ENCODE results near the gene ATP9B. TPM values are rescaled to one million over a fixed set of nuclear protein-coding genes. Genes with fewer than 3 reads are reported as not detected.

ATP9B gene
- total RNA-seq, 1 donor from 2014 or later: 52.0 TPM

DNA sequence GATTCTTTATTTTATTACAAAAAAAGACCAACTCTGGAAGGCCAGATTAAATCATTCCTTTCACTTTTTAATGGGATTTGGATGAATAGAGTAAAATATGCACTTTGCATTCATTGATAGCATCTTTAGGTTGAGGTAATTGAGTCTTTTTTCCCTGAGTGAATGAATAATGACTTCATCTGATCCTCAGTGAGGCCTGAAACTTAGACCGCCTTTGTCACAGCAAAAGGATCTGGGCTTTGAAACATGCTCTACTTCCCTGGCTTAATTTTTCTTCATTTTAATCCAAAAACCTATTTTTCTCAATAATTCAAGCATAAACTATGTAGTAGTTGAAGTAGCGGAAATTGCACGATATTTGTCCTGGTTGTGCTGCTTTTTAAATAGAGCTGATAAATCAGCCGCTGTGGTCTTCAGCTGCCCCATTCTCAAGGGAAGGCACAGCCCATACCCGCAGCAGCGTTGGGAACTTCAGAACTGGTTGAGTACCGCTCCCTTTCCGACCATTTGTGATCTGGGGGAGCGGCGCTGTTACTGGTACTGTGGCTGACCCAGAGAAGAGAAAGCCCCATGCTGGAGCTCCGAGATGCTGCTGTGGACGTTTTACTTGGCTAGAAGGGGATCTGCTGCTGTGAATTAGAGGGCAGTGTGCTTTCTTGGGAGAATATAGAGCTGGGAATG, 181.2 kb downstream of the ATP9B start:
- Mint-ChIP-seq H3K4me1 (peaks cover 26% of the 10 kb centered on the region), H3K36me3 (peaks cover 8% of the 10 kb centered on the region), H3K4me3 (no peak overlapping the region), H3K27me3 (ENCODE audit: low read depth) (no peaks in the 10 kb centered on the region), H3K9me3 (no peaks in the 10 kb centered on the region), H3K27ac (peak overlapping the region; percentile 19)
- no peak for DNase-seq (ENCODE audit: low spot score in 2 of 2, unreplicated experiment in 2 of 2)
- TF ChIP-seq, protein P1, sequence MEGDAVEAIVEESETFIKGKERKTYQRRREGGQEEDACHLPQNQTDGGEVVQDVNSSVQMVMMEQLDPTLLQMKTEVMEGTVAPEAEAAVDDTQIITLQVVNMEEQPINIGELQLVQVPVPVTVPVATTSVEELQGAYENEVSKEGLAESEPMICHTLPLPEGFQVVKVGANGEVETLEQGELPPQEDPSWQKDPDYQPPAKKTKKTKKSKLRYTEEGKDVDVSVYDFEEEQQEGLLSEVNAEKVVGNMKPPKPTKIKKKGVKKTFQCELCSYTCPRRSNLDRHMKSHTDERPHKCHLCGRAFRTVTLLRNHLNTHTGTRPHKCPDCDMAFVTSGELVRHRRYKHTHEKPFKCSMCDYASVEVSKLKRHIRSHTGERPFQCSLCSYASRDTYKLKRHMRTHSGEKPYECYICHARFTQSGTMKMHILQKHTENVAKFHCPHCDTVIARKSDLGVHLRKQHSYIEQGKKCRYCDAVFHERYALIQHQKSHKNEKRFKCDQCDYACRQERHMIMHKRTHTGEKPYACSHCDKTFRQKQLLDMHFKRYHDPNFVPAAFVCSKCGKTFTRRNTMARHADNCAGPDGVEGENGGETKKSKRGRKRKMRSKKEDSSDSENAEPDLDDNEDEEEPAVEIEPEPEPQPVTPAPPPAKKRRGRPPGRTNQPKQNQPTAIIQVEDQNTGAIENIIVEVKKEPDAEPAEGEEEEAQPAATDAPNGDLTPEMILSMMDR (IDR thresholded peaks at IDR 0.05; ENCODE audit: unreplicated experiment): no peak

DNA sequence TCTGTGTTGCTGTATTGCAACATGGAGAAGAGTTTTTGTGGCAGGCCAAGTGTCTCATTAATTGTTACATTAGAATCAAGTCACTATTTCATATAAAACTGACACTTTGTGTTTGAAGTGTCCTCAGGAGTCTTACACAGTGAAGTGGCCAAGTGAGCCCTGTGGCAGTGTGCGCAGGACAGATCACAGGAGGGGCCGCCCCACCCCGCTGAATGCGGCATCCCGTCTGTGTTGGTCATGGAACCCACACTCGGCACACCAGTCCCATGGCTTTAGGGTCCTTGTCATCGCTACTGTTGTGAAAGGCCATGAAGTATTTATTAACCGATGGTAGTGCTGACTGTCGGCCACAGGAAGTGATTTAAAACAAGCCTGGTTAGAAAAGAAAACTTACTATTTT, 181.8 kb downstream of the ATP9B start:
- TF ChIP-seq, protein P1 (IDR thresholded peaks at IDR 0.05; ENCODE audit: unreplicated experiment): no peak
- no peak for DNase-seq (ENCODE audit: low spot score in 2 of 2, unreplicated experiment in 2 of 2)
- no peaks in the 10 kb centered on the region for H3K27me3 Mint-ChIP-seq (ENCODE audit: low read depth)
- H3K9me3 Mint-ChIP-seq: no peaks in the 10 kb centered on the region
- peaks cover 11% of the 10 kb centered on the region for H3K36me3 Mint-ChIP-seq
- peaks cover 26% of the 10 kb centered on the region for H3K4me1 Mint-ChIP-seq
- H3K4me3 Mint-ChIP-seq: no peak overlapping the region
- peak overlapping the region; percentile 19 for H3K27ac Mint-ChIP-seq

DNA sequence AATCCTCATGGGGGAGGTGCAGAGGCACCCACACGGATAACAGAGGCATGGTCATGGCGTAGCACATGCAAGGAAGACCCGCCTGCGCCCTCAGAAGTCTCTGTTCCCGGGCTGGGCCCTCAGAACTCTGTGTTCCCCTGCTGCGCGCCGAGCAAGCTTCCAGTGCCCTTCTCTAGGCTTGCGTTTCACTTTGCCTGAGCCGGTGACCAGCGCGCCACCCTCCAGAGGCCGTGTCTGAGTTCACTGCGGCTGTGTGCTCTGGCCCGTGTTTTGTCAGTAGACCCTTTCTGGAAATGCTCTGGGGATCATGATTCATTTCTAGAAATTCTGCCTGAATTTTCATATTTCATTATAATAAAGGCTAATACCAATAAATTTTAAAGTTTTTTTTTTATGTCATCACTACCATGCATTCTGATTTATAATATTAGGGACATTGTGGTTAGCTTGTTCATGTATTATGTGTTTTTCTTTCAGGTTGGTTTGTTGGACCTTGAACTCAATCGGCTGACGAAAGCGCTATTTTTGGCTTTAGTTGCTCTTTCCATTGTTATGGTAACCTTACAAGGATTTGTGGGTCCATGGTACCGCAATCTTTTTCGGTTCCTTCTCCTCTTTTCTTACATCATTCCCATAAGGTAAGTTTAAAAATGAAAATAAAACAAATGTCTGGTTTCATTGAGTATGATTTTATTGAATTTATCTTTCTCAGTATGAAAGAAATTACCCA, 183.9 kb downstream of the ATP9B start:
- TF ChIP-seq, protein P1 (IDR thresholded peaks at IDR 0.05; ENCODE audit: unreplicated experiment): no peak
- Mint-ChIP-seq H3K9me3 (no peaks in the 10 kb centered on the region), H3K4me3 (no peak overlapping the region), H3K27me3 (ENCODE audit: low read depth) (no peaks in the 10 kb centered on the region), H3K4me1 (peaks cover 22% of the 10 kb centered on the region), H3K27ac (no peak overlapping the region), H3K36me3 (peaks cover 11% of the 10 kb centered on the region)
- no peak for DNase-seq (ENCODE audit: low spot score in 2 of 2, unreplicated experiment in 2 of 2)

DNA sequence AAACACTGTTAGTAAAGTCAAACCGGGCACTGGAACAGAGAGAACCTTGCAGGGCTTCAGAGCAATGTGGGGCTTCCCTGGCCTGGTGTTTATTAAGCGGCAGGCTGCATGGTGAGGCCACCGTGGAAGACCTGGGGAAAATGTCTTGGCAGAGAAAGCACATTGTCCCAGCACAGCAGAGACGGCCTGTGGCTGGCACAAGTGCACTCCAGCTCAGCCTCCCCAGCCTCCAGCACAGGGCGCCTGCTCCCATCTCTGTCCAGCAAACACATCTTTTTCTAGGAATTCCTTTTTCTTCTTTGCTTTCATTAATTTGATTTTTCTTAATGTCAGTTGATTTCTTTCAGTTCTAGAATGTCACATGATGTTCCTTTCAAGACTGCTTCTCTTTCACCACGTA, 188.3 kb downstream of the ATP9B start:
- Mint-ChIP-seq H3K27me3 (ENCODE audit: low read depth) (no peaks in the 10 kb centered on the region), H3K9me3 (no peaks in the 10 kb centered on the region), H3K4me1 (no peaks in the 10 kb centered on the region), H3K4me3 (no peak overlapping the region), H3K36me3 (peaks cover 18% of the 10 kb centered on the region), H3K27ac (no peak overlapping the region)
- DNase-seq (ENCODE audit: low spot score in 2 of 2, unreplicated experiment in 2 of 2): no peak
- TF ChIP-seq, protein P1 (IDR thresholded peaks at IDR 0.05; ENCODE audit: unreplicated experiment): no peak

DNA sequence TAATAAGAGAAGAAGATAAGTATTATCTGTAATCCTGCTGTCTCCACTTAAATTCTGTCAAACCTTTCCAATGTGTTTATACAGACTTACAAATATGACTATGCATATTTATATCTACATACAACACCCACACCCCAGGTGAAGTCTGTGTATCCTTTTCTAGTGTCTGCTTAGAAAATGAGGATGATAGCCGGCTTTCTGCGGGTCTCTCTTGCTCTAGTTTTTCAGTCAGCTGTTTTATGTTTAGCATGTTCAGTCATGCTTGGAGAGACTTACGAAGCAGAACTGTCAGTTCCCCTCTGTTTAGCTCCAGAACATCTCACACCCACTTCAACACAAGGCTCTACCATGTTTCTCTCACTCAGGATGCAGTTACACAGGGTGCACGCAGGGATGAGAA, 189.3 kb downstream of the ATP9B start:
- Mint-ChIP-seq H3K36me3 (peaks cover 15% of the 10 kb centered on the region), H3K4me1 (no peaks in the 10 kb centered on the region), H3K27me3 (ENCODE audit: low read depth) (no peaks in the 10 kb centered on the region), H3K27ac (no peak overlapping the region), H3K9me3 (no peaks in the 10 kb centered on the region), H3K4me3 (no peak overlapping the region)
- DNase-seq (ENCODE audit: low spot score in 2 of 2, unreplicated experiment in 2 of 2): no peak
- TF ChIP-seq, protein P1 (IDR thresholded peaks at IDR 0.05; ENCODE audit: unreplicated experiment): no peak
